CD4-positive, alpha-beta T cell treated with Interferon alpha-2 for 1 hour (primary cell): ENCODE measurements around the gene PDE4DIP.
"Not testable (repeated sequence)": the region's sequence is repeated elsewhere in the genome, so short reads cannot be mapped to it uniquely, and the experiment has no call there.

Source experiments
- DNase-seq, 2 donors: peaks; one replicate each; pipeline ENCODE4 v3.0.0-alpha.2; 2020 to 2022

PDE4DIP gene

DNA sequence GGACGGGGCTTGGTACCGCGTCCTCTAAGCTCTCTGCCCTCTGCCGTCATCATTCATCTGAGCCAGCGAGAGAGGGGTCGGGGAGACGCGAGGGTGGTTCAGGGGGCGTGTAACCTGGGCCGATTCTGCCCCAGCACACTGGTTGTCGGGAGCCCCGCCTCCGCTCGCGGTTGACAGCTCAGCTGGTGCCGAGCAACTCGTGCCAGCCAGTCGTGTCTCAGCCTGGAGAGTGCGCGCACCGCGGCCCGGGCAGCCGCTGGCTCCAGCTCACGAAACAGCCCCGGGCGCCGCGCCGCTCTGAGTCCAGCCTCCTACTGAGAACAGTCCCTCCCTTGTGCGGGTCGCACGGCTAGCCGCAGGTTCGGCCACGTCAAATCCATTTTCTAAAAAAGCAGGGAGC, at the start of gene PDE4DIP:
Gene PDE4DIP (plus strand): TSS at position 209 of the 400 bp plus-strand sequence. CDS start 347 bp downstream, outside the sequence.
- DNase-seq: peak; percentile 1 to 18

DNA sequence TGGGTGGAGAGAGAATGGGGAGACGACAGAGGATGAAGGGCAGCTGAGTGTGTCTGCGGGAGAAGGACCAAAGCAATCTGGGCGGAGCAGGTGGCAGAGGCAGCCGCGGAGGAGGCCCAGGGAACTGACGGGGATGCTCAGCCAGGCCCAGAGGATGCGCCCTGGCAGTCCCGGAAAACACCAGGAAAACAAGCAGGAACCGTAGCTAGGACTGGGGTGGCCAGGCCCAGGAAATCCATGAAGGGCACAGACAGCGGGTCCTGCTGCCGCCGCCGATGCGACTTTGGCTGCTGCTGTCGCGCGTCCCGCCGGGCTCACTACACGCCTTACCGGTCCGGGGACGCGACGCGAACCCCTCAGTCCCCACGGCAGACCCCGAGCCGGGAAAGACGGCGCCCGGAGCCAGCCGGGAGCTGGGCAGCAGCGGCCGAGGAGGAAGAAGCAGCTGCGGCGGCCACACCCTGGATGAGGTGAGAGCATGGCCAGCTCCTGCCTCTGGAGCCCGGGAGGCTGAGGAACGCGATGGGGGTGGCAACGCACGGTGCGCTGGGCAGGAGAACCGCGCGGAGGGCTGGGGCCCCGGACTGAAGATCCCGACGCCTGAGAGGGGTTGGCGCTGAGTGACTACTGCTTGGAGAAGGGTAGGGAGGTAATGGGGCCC, 35.8 kb upstream of the PDE4DIP start:
- DNase-seq: not testable (repeated sequence)

DNA sequence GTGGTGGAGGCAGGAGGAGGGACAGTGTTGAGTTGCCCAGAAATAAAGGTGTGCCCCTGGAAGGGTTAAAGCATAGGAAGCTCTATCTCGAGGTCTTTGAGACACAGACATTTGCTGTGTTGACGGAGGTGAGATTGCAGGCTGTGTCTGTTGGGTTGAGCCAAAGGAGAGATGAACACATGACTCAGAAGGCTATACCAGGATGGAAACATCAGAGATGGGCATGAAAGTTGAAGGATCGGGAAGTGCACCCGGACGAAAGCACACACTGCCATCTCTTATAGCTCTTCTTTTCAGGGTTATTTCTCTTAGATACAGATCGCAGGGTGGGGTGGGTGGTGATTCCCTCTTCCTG, 35.3 kb upstream of the PDE4DIP start:
- not testable (repeated sequence) for DNase-seq

DNA sequence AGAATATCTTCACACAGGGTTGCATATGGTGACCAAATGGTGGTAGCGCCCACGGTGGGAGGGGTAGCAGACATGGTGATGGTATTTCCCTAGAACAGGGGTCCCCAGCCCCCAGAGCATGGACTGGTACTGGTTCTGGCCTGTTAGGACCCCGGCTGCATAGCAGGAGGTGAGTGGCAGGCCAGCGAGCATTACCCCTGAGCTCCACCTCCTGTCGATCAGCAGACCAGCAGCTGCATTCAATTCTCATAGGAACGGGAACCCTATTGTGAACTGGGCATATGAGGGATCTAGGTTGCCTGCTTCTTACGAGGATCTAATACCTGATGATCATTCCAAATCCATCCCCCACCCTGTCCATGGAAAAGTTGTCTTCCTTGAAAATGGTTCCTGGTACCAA, 22.0 kb upstream of the PDE4DIP start:
- not testable (repeated sequence) for DNase-seq

DNA sequence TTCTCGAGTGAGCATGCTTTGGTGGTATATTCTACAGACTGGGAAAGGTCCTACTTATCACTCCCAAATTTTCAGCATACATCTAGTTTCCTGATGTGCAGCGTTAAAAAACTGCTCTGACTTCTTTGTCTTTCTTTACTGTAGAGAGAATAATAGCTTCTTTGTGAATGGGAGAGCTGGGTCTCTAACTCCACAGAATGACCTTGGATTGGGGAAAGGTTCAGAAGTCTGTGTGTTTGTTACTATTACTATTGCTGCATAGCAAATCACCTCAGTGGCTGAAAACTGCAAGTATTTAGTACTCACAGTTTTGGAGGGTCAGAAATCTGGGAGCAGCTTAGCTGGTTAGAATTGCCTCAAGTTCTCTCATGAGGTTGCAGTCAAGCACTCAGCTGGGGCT, 20.4 kb upstream of the PDE4DIP start:
- not testable (repeated sequence) for DNase-seq

DNA sequence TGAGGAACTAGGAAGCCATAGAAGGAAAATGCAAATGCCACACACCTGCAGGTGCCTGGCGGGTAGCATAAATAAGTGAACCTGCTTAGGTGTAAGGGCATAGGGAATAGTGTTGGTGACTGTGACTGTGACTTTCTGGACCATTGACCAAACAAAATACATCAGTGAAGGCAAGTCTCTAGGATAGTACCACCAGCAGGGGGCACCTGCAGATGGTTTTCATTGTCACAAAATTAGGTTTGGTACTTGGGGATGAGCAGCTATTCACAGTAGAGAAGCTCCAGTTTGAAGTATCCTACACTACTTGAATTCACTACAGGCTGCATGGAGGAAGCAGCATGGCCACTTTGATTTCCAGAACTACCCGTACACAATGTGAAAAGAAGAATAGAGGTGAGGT, 19.2 kb upstream of the PDE4DIP start:
- not testable (repeated sequence) for DNase-seq

DNA sequence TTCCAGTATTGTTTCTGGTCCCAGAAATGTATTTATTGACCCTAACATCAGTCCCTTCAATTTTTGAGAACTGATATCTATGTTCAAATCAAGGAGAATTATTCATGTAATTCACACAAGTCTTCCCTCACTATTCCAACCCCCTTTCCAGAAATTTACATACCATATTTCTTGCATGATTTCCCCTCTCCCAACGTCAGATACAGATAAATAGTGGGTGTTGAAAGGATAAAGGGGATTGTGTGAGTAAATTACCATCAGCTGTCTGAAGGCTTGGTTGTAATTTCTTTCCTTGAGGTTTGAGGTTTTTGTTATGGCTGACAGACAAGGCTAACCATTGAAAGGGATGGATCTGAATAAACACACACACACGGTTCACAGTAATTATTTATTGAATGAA, 15.7 kb upstream of the PDE4DIP start:
- not testable (repeated sequence) for DNase-seq

DNA sequence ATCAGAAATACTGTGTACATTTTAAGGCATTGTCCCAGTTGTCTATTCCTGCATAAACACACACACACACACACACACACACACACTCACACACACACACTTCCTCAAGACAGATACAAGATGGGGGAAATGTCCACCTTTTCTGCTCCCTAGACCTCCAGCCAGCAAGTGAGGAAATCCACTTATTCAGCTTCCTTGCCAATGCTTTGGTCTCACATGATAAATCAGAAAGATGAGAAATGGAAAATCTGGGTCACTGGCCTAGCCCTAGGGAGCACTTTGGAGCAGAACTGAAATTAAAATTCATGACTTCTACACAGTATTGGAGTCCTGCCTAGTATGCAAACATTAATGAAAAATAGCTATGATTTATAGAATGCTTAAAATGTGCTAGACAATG, 15.3 kb upstream of the PDE4DIP start:
- not testable (repeated sequence) for DNase-seq

DNA sequence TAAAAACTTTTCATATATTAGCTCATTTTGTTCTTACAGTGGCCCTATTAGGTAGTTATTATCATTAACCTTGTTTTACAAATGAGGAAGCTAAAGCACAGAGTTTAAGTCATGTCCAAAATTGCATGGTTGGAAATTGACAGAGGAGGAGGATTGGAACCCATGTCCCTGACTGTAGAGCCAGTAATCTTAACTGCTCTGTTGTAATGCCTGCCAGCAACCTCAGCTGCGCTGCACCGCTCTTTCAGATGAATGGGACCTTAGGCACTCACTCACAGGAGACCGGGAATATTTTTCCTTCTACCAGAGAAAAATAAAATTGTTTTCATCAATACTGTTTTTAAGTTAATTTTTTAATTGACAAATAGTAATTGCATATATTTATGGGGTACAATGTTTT, 14.9 kb upstream of the PDE4DIP start:
- DNase-seq: not testable (repeated sequence)

DNA sequence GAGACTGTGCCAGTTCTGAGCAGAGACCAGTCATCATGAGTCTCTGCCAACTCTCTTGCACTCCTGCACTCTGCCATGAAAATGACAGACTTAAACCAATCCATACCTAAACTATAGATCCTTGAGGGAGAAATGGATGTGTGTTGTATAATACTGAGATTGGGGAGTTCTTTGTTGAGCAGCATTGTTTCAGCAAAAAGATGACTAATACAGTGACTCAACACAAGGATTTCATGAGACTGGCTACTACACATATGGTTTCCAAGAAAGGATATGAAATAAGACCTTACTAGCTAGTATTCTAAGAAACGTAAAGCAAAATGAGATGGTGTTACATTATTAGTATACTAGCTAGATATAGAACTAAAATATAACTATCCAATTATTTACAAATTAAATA, 3.0 kb upstream of the PDE4DIP start:
- DNase-seq: not testable (repeated sequence)

DNA sequence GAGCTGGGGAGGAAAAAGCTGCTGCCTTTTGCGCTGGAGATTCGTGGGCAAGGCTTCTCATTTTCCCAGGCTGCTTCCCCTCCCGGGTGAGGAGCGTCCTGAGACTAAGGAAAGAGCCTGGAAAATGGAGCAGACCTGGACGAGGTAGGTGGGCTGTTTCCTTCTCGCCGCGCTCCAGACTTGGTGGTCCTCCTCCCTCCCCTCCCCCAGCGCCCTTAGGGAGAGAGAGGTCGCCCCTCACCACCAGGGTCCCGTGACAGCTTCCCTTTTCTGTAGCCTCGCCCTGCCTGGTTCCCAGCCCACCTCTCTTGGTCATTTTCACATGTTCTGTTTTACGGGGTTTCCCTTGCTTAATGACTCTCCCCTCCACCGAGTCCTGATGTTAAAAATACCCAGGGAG, 423 bp downstream of the PDE4DIP start:
- DNase-seq: not testable (repeated sequence)

DNA sequence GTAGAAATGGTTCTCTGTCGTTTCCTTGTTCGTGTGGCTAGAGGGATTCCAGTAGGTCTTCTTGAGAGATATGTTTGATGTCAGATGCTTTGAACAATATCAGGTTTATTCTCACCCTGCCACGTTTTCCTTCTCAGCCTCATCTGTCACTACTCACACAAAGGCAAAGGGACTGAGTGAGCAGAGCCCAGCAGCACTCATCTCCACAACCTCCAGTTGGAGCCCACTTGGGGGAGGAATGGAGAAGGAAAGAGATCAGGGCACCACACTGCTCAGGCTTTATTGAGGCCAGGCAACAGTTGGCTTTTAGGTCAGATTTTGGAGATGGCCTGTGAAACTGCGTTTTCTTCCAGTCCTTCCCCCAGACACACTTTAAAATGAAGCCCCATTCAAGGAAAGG, 840 bp downstream of the PDE4DIP start:
- DNase-seq: not testable (repeated sequence)

DNA sequence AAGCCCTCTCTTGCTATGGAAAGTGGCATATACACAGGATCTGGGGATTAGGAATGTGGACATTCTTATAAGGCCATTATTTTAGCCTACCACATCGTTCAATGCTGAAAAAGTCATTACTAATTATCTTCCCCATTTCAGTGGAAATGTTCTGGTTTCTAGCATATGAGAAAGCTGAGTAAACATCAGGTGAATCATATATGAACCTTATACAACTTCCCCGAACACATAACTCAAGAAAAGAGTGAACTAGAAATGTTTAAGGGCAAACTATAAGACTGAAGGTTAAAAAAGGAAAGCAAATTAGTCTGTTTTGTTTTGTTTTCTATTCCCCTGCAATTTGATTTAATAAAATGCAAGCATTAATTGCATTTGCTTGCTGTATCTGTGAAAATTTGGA, 6.1 kb downstream of the PDE4DIP start:
- not testable (repeated sequence) for DNase-seq

DNA sequence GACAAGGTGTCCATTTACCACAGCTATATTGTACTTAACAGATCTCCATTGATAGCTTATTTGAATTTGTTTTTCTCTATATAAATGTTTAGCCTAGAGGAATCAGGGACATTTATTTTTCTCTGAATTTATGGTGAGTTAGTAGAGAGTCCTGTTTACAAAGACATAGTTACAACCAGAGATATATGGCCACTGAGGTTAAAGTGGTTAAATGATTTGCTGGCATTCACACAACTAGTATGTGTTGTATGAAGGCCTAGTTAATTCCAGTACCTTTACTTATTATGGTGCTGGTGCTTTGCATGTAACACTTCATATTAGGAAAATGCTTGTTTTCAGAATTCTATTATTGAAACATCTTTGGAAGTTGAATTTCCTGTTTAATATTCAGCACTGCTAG, 6.6 kb downstream of the PDE4DIP start:
- not testable (repeated sequence) for DNase-seq

DNA sequence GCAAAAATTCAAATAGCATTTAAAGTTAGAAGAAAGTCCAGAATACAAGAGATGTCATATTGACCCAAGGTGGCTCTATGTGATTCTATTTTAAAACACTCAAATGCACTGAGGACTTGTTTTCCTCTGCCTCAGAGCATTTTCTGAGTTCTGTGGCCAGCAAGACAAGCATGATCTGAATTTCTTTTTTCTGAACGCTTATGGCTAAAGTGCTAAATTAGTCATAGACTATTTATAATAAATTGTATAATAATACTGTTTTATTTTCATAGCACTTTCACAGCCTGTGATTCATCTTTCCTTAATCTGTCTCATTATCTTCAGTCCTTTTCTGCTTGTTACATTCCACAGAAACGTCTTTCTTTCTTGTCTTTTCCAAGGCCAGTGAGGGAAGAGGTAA, 7.5 kb downstream of the PDE4DIP start:
- not testable (repeated sequence) for DNase-seq

DNA sequence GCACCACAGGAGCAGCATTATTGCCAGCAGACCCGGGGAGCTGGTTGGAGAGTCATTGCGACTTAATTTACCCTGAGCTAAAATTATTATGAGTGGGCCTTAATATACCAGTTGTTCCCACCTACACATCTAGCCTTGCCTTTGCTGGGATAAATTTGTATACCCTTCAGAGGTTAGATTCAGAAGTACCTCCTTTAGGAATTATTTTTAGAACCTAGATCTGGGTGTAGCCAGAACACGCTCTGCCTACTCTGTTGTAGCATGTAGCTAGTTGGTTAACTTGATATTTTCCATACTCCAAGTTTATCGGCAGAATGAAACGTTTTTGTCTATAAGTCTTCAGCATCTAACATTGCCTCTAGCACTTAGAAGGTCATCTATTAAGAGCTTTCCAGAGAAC, 9.1 kb downstream of the PDE4DIP start:
- DNase-seq: not testable (repeated sequence)

DNA sequence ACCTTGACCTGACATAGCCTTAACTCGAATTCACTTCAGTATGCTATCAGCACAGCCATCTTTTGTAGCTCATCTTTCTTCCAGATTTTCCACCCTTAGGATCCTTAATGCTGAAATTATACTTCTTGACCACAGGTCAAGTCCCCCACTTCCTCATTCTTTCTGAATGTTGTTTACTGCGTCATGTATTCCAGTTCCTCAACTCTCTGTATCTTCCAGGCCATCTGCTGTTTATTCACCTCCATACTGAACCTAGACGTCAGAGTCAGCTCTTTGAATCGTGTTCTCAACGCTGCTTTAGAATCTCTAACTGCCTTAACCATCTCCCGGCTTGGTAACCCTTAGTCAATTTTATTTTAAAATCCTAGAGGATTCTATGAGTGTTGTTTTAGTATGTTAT, 9.8 kb downstream of the PDE4DIP start:
- not testable (repeated sequence) for DNase-seq

DNA sequence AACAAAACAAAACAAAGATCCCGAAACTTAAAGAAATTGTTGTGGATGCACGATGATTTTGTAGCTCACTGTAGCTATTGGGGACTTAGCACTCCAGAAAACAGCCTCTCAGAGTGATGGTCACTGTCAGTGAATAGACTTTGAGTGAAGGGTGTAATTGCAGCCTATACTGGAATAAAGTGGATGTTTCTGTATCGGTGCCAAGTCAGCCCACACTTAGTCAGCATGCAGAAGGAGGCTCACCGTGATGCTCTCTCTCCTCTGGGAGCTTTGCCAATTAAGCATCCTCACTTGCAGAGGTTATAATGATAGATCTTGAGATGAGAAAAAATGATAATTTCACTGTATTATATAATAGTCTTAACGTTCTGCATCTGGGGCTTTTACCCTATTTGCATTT, 11.1 kb downstream of the PDE4DIP start:
- not testable (repeated sequence) for DNase-seq

DNA sequence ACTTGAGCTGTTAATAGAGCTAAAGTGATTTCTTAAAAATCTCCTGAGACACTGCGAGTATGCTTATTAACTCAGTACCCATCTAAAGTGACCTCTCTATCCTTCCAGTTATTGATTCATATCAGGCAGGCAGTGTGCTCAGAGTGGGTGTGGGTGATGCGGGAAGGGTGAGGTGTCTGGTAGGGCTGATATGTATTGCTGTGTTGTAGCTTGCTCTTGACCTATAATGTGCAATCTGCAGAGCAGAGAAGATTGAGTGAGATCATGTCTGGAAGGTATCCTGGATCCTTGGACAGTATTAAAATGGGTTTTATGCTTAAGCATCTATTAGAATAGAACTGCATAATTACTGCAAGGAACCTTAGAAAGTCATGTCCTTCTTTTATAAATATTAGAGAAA, 15.8 kb downstream of the PDE4DIP start:
- not testable (repeated sequence) for DNase-seq

DNA sequence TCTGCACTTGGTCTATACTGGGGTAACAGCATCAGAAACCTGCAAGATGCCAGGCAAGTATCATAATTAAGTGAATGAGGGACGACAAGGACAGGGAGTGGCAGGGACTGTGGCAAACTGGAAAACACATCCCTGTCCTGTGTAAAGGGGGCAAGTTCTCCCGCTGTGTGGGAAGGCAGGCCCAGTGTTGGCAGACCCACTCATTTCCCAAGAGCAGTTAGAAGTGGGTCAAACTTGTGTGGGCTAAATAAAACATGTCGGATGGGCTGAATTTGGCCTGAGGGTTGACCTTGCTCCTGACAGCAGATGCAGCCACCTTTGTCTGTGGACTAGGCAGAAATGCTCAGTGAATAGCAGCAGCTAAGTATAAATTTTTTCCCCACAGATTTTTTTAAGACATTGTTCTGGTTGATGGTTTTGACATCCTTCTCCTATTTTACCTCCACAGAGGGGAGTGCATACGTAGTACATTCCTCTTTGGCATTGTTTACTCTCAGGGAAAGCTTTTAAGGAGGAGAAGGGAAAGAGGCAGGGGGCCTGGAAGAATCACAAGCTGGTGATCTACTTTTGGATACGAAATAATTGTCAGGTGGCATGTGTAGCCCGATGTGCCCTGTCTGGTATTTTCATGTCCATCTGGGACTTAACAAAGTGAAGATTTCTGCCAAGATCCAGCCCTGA, 16.5 kb downstream of the PDE4DIP start:
- DNase-seq: not testable (repeated sequence)

DNA sequence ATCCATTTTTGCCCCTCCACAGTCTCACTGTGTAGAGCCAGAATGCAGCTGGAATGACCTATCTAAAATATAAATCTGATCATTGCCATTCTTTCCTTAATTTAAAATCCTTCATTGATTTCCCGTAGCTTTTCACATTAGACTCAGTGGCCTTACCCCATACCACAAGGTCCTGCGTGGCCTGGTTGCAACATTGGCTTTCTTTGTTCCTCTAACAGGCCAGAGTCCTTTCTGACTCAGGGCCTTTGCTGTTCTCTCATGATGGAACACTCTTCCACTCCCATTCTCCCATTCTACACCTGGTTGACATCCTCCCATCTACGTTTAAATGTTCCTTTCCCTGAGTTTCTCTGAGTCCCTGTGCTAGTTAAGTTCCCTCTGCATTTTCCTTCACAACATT, 18.4 kb downstream of the PDE4DIP start:
- DNase-seq: not testable (repeated sequence)

DNA sequence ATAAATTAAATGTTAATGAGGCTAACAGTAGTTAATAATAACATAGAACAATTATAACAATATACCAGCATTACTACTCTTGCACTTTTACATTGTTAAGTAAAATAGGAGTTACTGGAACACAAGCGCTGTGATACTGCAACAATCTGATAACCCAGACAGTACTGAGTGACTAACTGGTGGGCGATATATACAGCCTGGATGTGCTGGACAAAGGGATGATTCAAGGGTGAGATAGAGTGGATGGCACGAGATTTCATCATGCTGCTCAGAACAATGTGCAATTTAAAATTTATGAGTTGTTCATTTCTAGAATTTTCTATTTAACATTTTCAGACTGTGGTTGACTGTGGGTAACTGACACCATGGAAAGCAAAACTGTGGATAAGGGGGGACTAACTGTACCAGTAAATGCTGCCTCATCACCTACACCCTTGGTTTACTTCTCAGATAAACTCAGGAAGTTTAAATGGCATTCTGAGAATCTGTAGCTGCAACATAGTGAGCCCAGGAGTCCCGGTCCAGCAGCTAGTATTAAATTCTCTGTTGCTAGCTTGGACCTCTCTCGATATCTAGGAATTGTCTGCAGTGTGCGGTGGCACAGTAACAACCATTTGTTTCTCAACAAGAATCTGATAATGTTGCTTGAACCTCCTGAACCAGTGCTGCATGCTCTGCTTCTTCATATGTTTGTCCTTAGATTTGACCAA, 24.9 kb downstream of the PDE4DIP start:
- DNase-seq: not testable (repeated sequence)

DNA sequence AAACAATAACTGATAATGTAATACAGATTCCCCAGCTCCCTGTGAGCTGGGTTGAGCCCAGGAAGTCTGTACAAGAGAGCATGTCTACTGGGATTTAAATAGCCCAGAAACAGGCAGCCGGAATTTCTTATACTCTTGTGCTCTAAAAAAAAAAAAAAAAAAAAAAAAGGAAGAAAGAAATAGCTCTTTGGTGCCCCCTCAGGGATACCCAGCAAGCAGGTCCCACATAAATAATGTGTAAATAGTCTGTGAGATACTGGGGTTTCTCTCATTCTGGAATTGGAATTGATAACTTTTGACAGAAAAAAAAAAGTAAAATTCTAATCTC, 25.4 kb downstream of the PDE4DIP start:
- DNase-seq: not testable (repeated sequence)
